ENCODE measurements around the gene ABCC1. TPM values are rescaled to one million over a fixed set of nuclear protein-coding genes. Genes with fewer than 3 reads are reported as not detected.
A peak's percentile ranks its signal among the peaks of the same experiment; 100 is the strongest.

Gene ABCC1
- total RNA-seq, 1 experiment from 2014 or later = 56.4 TPM

- Histone ChIP-seq H3K9ac (ENCODE audit: extremely low read depth, insufficient read length, low read length) (no peak overlapping the region), H2AK5ac (ENCODE audit: insufficient read length, low read length) (no peak overlapping the region), H3K14ac (ENCODE audit: insufficient read depth, low read length) (no peak overlapping the region), H3K79me2 (ENCODE audit: insufficient read depth, low read length) (no peaks in the 10 kb centered on the region), H3K4me2 (ENCODE audit: insufficient read depth, insufficient read length, low read length) (no peak overlapping the region), H4K5ac (ENCODE audit: insufficient read length, low read depth, low read length) (no peak overlapping the region), H3K23me2 (ENCODE audit: insufficient read length, low read depth, low read length, poor library complexity, severe bottlenecking) (peaks cover 2% of the 10 kb centered on the region), H4K8ac (replicated peaks; ENCODE audit: insufficient read length, low read depth, low read length) (no peak overlapping the region), H2BK5ac (ENCODE audit: insufficient read length, low read length) (no peak overlapping the region), H3K79me1 (ENCODE audit: insufficient read depth, low read depth, low read length, poor library complexity, severe bottlenecking) (no peaks in the 10 kb centered on the region), H3K9me3 (ENCODE audit: control insufficient read depth, low read depth, low read length) (no peaks in the 10 kb centered on the region), H4K91ac (ENCODE audit: insufficient read length, low read depth, low read length) (no peak overlapping the region), H2AFZ (ENCODE audit: low read length) (no peak overlapping the region), H2BK20ac (ENCODE audit: low read depth, low read length, poor library complexity, severe bottlenecking) (no peak overlapping the region), H3K23ac (ENCODE audit: insufficient read length, low read depth, low read length) (no peak overlapping the region), H3T11ph (ENCODE audit: low read length) (no peak overlapping the region), H2BK120ac (ENCODE audit: low read depth, low read length, poor library complexity, severe bottlenecking) (no peak overlapping the region), H3K4me1 (ENCODE audit: insufficient read depth, low read length) (peaks cover 4% of the 10 kb centered on the region; the same call in 1 of the 2 replicates), H3K27ac (ENCODE audit: insufficient read length, low read depth, low read length) (no peak overlapping the region), H3K18ac (ENCODE audit: insufficient read length, low read depth, low read length) (no peak overlapping the region), H3K27me3 (ENCODE audit: insufficient read depth, low read length) (no peaks in the 10 kb centered on the region), H3K56ac (ENCODE audit: insufficient read length, low read depth, low read length) (no peak overlapping the region), H2BK12ac (ENCODE audit: insufficient read length, low read depth, low read length) (no peak overlapping the region), H4K20me1 (ENCODE audit: control insufficient read depth, insufficient read depth, insufficient read length) (no peaks in the 10 kb centered on the region), H3K4ac (ENCODE audit: low read depth, low read length) (no peak overlapping the region), H2BK15ac (ENCODE audit: low read depth, low read length) (no peak overlapping the region)
- no peaks in the 10 kb centered on the region for H3K27me3 Mint-ChIP-seq (ENCODE audit: low read depth)
- no peak overlapping the region for H3K4me3 Mint-ChIP-seq
- WGBS (ENCODE audit: extremely low coverage, insufficient read length, low lambda C conversion rate) = no CpG with 5 or more reads among the region's 11 CpGs
- no peaks in the 10 kb centered on the region for H3K9me3 Mint-ChIP-seq
- H3K36me3 Mint-ChIP-seq (ENCODE audit: insufficient read depth in 1 of 3, low read depth in 3 of 3) = peaks cover 18 to 79% (median 43%) of the 10 kb centered on the region in 3 experiments; a peak in 6 of 7 replicates
- H3K4me1 Mint-ChIP-seq = peaks cover 18 to 20% of the 10 kb centered on the region in 2 experiments
- H3K27ac Mint-ChIP-seq = peak overlapping the region in 1 of 3 experiments; percentile 34; a peak in 2 of 7 replicates
- no peak for DNase-seq
- TF ChIP-seq CTCF (conservative IDR thresholded peaks at IDR 0.05) = no peak
Measured at GRCh38 chr16:16071631-16072244, 122.3 kb downstream of the ABCC1 start.
